Measurements from ENCODE around the gene PLEKHG2. TPM values are rescaled to one million over a fixed set of nuclear protein-coding genes. Genes with fewer than 3 reads are reported as not detected.

Gene PLEKHG2
- total and polyA plus RNA-seq, 9 of the 15 experiments (the other 6 are each of a cell fraction or from before 2014, with no cell fraction given): 0.98 to 45.7 (median 9.8) TPM

- in situ Hi-C loops (cut with MboI): no loop called here
- POLR2A ChIA-PET: interaction anchor here (0.6 kb wide), 1 partner anchor 281 kb away, joined by 3 read pairs; no protein-coding TSS in a partner anchor
Observed at GRCh38 chr19:39438270-39438934, 25.9 kb downstream of the PLEKHG2 start.

More at GRCh38 chr19:39438270-39438934, 25.9 kb downstream of the PLEKHG2 start:
- ATAC-seq: no peak
- H2AFZ ChIP-seq (ENCODE audit: low read depth, low read length): no peak overlapping the region
- peaks cover 22% of the 10 kb centered on the region for H3K36me3 ChIP-seq (ENCODE audit: control insufficient read depth, insufficient read depth, low read length)
- WGBS (ENCODE audit: insufficient coverage, low coverage, missing lambda C conversion rate): 55% methylated on average over 9 of the region's 9 CpGs
- intact Hi-C loops (cut with micrococcal nuclease): no loop called here
- H3K4me2 ChIP-seq (ENCODE audit: insufficient read depth, low read length): no peak overlapping the region
- DNase-seq (ENCODE audit: extremely low read depth in 1 of 4, low spot score in 3 of 4): no peak
- CTCF ChIA-PET (ENCODE audit: low intra/inter-chr PET ratio): no interaction called here
- TF ChIP-seq DLX4 (CRISPR knock-in tag; IDR thresholded peaks at IDR 0.05) (no peak), ZNF384 (IDR thresholded peaks at IDR 0.05; ENCODE audit: low read depth, low read length) (peak; percentile 47; the same call in 1 of the 2 replicates), GATAD2B (IDR thresholded peaks at IDR 0.05; ENCODE audit: borderline replicate concordance) (no peak), TCF7 (IDR thresholded peaks at IDR 0.05; ENCODE audit: borderline replicate concordance) (no peak), E2F4 (CRISPR knock-in tag; IDR thresholded peaks at IDR 0.05; ENCODE audit: low read depth) (no peak), CEBPG (CRISPR knock-in tag; IDR thresholded peaks at IDR 0.05) (peak; percentile 73), CEBPG (tag; conservative IDR thresholded peaks at IDR 0.05 in 1 of 2, IDR thresholded peaks at IDR 0.05 in 1 of 2) (peak; percentile 11 to 82; a peak in 2 of 4 replicates), TEAD4 (IDR thresholded peaks at IDR 0.05; ENCODE audit: low read length) (peak; percentile 51; the same call in 1 of the 2 replicates), TEAD4 (CRISPR knock-in tag; IDR thresholded peaks at IDR 0.05; ENCODE audit: borderline replicate concordance) (no peak), CEBPB (tag; IDR thresholded peaks at IDR 0.05) (peak; percentile 52; the same call in 1 of the 2 replicates), RCOR1 (IDR thresholded peaks at IDR 0.05; ENCODE audit: borderline replicate concordance in 1 of 2, low read depth in 2 of 2, low read length in 2 of 2) (peak in 1 of 2 experiments; percentile 58; a peak in 1 of 4 replicates), LCOR (CRISPR knock-in tag; IDR thresholded peaks at IDR 0.05) (no peak), KDM1A (IDR thresholded peaks at IDR 0.05) (peak; percentile 74 to 77), ATF3 (IDR thresholded peaks at IDR 0.05) (peak; percentile 84), ATF3 (CRISPR knock-in tag; conservative IDR thresholded peaks at IDR 0.05) (no peak), POLR2H (tag; IDR thresholded peaks at IDR 0.05; ENCODE audit: low read depth) (no peak), KAT2B (IDR thresholded peaks at IDR 0.05; ENCODE audit: low read depth, low read length) (no peak), SNRNP70 (optimal IDR thresholded peaks at IDR 0.05; ENCODE audit: low read depth, low read length) (no peak)
- BruUV-seq (replicated peaks): no TSS peak
- H3K9ac ChIP-seq (ENCODE audit: insufficient read depth in 1 of 2, low read depth in 2 of 2, low read length in 2 of 2): no peak overlapping the region
- H3K4me1 ChIP-seq (replicated peaks in 1 of 2; ENCODE audit: control insufficient read depth in 2 of 2, insufficient read depth in 2 of 2, low read length in 2 of 2): peaks cover 13 to 14% of the 10 kb centered on the region in 2 experiments; a peak in 4 of 5 replicates
- no peak overlapping the region for H3K27ac ChIP-seq (ENCODE audit: extremely low read depth, low read depth, low read length)
- no peaks in the 10 kb centered on the region for H3K9me3 ChIP-seq (replicated peaks; ENCODE audit: control insufficient read depth, insufficient read depth, low read depth, low read length)
- peaks cover 14% of the 10 kb centered on the region for H4K20me1 ChIP-seq (replicated peaks; ENCODE audit: control insufficient read depth, insufficient read depth, low read length)
- H3K27me3 ChIP-seq (ENCODE audit: control insufficient read depth in 2 of 2, insufficient read depth in 2 of 2, low read length in 2 of 2): no peaks in the 10 kb centered on the region
- H3K4me3 ChIP-seq: no peak overlapping the region
- no peaks in the 10 kb centered on the region for H3K9me1 ChIP-seq (ENCODE audit: control insufficient read depth, insufficient read depth, low read length)
- no peak for FAIRE-seq
- peaks cover 25% of the 10 kb centered on the region for H3K79me2 ChIP-seq (ENCODE audit: control insufficient read depth, insufficient read depth, low read length)
